NAMALWA (cell line): ENCODE measurements around the gene TULP4.
"Not testable (repeated sequence)": the region's sequence is repeated elsewhere in the genome, so short reads cannot be mapped to it uniquely, and the experiment has no call there.

Experiments
- DNase-seq: peaks from one replicate; pipeline ENCODE4 v3.0.0-alpha.2; 2015; ENCODE audit warnings: low spot score

The TULP4 gene

GRCh38 chr6:158391276-158391675 lies 79.0 kb downstream of the TULP4 start:
- DNase-seq = no peak

DNA sequence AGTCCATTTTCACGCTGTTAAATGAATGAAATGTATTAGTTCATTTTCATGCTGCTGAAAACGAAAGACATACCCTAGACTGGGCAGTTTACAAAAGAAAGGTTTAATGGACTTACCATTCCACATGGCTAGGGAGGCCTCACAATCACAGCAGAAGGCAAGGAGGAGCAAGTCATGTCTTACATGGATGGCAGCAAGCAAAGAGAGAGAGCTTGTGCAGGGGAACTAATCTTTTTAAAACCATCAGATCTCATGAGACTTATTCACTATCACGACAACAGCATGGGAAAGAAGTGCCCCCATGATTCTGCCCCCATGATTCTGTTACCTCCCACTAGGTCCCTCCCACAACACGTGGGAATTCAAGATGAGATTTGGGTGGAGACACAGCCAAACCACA lies 79.7 kb downstream of the TULP4 start:
- DNase-seq = not testable (repeated sequence)

GRCh38 chr6:158396136-158396535 lies 83.9 kb downstream of the TULP4 start:
- no peak for DNase-seq

DNA sequence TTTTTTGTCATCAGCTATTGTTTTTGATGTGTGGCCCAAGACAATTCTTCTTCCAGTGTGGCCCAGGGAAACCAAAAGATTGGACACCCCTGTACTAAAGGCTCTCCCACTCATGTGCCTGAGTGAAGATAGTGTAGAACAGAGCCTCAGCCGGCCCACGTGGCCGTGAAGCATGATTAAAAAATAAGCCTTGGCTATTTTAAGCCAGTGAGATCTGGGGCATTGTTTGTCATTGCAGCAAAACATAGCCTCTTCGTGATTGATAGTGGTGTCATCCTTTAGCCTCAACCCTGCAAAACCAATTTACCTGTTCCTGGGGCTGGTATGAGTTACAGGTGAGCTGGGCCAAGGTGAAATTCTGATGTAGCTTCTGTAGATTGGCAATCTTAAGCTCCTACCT lies 85.3 kb downstream of the TULP4 start:
- DNase-seq = no peak

GRCh38 chr6:158398252-158399024 lies 86.2 kb downstream of the TULP4 start:
- no peak for DNase-seq

DNA sequence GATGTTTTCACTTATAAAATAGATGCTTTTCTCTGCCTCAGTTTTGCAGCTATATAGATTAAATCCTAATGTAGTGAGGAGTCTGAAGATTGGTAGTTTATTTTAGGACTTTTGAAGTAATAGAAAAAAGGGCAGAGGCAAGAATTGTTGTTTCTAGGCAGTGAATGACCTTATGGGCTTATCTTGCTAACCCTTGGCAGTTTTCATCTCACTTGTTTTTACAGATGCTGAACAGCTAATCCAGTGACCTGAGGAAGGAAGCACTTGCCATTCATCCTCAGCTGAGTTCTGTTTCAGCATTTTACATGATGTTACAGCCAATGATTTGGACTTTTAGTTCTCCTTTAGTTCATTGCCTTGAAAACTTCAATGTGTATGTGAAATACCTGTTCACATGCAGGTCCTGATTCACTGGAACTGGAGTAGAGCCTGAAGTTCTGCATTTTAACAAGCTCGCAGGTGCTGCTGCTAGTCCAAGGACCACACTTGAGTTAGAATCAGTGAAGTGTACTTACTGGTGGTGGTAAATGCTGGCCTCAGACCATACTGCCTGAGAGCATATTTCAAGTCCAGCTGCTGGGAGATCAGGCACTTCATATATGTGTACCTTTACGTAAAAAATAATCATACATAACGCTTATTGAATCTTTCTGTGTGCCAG lies 86.9 kb downstream of the TULP4 start:
- no peak for DNase-seq

DNA sequence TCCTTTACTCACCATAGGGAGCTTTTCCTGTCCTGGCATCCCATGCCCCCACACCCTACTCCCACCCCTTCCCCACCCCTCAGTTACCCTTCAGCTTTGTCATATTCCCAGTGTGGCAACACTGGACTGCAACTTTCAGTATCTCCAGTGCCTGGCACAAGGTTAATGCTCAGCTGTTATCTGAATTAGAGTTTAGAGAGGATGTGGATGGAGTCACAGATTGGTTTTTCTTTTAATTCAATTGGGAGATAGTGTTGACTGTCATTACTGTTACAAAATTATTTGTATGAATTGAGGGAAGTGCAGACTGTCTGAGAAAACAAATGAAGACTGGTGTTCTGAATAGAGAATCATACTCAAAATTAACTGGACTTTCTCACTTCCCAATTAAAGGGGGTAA lies 89.9 kb downstream of the TULP4 start:
- no peak for DNase-seq

DNA sequence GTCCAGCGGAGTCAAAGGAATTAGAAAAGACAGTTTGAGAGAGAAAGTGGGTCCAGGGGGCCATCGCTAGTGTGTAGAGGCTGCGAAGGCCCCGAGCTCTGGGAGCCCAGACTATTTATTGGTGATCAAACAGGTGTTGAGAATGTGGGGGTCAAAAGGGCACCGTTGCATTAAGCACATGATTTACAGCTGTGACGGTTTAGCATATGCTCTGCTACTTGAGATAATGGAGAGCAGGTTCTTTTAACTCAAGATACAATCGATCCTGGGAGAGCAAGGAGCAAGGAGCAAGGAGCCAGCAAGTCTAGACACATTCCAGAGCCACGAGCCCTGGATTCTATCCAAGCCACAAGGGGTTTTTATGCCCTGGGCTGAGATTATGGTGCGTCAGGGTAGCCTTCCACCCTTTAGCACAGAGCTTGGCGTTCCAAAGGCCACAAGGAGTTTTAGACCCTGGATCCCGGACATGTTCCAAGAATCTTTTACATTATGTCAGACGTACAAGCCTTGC lies 93.1 kb downstream of the TULP4 start:
- not testable (repeated sequence) for DNase-seq

DNA sequence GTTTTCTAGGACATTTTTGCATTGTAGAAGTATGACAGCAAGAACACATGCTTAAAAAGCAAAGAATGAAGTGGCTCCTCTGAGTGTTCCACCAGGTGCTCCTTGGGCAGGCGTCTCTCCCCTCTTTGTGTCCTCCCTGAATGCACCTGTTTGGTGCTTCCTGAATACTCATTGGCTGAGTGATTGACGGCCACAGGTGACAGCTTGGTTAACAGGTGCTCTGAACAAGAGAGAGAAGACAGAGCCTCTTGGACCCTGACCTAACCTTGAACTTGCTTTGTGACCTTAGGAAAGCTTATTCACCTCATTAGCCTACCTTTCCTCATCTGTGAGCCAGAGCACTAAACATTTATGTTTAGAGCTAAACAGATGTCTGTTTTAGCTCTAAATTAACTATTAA lies 93.7 kb downstream of the TULP4 start:
- DNase-seq = no peak

DNA sequence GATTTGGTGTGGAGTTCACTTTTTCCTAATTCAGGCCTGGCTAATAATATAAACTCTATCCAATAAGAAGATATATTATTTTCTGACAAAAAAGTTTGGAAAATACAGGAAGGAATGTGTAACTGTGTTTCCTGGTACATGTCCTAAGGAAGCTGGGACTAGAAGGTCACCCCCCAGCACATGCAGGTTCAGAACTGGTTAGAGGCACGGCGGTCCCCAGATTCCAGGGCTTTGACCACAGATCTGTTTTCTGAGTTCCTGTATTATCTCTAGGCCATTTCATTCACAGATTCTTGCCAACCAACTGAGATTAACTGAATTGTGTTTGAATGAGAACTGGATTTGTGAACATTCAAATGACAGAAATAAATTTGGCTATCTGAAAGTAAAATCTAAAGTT lies 94.5 kb downstream of the TULP4 start:
- DNase-seq = no peak

- DNase-seq = no peak
Measured at GRCh38 chr6:158408013-158408412, 95.7 kb downstream of the TULP4 start.

GRCh38 chr6:158408552-158409130 lies 96.4 kb downstream of the TULP4 start:
- no peak for DNase-seq

DNA sequence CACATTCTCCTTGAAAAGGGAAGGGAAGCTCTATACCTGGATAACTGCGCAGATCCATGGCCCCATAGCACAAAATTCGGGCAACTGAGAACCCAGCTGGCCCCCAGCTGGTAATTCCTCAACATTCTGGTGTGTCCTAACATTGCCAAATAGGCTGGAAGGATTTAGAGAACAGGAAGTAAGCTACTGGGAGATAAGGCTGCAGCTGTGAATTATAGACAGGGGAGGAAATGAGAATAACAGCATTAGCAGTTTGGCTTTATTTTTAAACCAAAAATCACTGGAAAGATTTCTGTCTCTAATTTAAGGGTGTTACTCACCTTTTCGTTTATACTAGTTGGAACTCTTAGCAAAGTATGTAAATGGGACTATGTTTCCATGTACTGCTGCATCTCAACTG lies 97.2 kb downstream of the TULP4 start:
- DNase-seq = no peak

GRCh38 chr6:158410784-158411183 lies 98.5 kb downstream of the TULP4 start:
- no peak for DNase-seq

DNA sequence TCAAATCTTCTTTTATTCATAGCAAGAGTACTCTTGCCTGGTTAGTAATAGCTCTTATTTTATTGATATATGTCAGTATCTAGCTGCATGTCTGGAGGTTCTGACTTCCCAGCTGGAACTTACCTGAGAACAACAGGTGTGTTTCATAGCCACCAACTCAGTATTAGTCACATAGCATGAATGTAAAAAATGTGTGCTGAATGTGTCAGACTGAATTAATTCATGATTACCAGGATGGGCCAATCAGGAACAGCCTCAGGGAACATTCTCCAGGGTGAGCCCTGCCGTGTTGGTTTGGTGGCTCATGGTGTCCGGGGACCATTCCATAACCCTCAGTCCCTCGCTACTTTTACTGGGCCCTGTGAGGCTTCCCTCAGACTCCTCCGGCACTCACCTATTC lies 99.7 kb downstream of the TULP4 start:
- DNase-seq = no peak

DNA sequence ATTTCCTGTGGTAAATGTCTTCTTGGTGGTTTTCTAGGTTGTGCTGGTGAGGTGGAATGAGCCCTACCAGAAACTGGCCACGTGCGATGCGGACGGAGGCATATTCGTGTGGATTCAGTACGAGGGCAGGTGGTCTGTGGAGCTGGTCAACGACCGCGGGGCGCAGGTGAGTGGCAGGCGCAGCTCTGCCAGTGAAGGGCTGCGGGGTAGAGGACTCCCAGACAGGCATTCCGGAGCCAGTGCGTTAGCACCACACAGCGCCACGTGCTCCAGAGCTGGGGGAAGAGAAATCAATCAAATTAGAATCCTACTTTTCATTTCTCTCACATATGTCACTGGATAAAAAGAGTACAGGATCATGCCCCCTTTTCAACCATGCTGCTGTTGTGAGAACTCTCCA lies 100.8 kb downstream of the TULP4 start:
- no peak for DNase-seq

GRCh38 chr6:158413814-158414565 lies 101.7 kb downstream of the TULP4 start:
- DNase-seq = no peak

- no peak for DNase-seq
Measured at GRCh38 chr6:158414851-158415262, 102.6 kb downstream of the TULP4 start.

- no peak for DNase-seq
Measured at GRCh38 chr6:158415666-158416065, 103.4 kb downstream of the TULP4 start.

GRCh38 chr6:158416883-158417759 lies 104.9 kb downstream of the TULP4 start:
- DNase-seq = no peak

GRCh38 chr6:158417760-158418098 lies 105.5 kb downstream of the TULP4 start:
- DNase-seq = no peak

DNA sequence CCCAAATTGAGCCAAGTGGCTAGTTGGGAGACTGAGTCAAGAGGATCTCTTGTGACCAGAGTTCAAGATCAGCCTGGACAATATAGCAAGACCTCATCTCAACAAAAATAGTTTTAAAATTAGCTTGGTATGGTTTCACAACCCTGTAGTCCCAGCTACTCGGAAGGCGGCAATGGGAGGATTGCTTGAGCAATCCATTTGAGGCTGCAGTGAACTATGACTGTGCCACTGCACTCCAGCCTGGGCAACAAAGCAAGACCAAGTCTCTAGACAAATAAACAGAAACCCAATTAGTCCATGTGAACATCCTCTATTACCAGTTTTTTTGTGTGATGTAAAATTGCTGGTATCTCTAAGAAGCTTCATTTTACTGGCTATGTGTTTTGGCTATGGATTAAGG lies 106.2 kb downstream of the TULP4 start:
- no peak for DNase-seq
